Pulmonary artery endothelial cell (primary cell): ENCODE measurements around the gene SCML2. TPM values are rescaled to one million over a fixed set of nuclear protein-coding genes. Genes with fewer than 3 reads are reported as not detected.
"Not testable (repeated sequence)": the region's sequence is repeated elsewhere in the genome, so short reads cannot be mapped to it uniquely, and the experiment has no call there.

Source experiments
- DNase-seq: peaks from one replicate; pipeline ENCODE4 v3.0.0-alpha.2; 2011; ENCODE audit warnings: low read depth, low spot score
- total RNA-seq: library from RNA; depleted of rRNA; stranded (reverse); fragments of >200 nt; gene quantifications from 2 replicates; pipeline ENCODE4 v1.2.3, GENCODE V29; 2014

The SCML2 gene
- 1.6 and 2.6 TPM in 2 replicates for total RNA-seq

DNA sequence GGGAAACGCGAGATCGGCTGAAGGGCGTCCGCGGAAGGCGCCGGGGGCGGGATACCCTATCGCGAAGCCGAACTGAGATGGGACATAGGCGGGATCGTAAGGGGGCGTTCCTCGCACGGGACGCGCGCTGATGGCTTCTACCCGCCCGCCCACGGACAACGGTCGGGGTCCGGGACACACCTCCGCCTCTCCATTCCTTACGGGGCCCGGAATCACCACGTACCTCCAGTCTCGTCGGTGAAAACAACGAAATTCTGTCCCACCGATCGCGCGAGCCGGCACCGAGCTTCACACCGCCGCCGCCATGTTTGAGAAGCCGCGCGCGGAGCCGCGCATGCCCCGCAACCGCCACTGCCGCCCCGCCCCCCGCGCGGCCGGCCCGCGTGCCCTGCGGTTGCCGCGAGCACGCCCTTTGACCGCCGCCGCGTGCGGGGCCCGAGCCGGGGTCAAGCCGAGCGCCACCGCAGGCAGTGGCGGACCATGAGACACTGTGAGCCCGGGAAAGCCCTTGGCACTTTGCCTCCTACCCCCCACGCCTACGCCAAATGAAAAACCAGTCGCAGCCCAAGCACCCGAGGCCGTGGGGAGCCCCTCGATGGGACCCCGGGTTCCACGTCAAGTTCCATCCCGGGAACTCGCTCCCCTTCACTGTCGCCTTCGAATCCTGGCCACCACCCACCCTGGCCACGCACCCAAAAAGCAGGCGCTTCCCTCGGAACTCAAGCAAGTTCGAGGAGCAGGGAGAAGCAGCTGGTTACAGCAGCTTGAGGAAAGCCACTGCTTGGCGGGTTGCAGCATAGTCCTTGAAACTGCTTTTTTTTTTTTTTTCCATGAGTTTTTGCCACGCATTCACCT is at the start of gene SCML2:
Gene SCML2, minus strand, starts transcription at position 320 of the 855 bp plus-strand sequence. CDS start 20,617 bp downstream, outside the sequence.
- no peak for DNase-seq

- no peak for DNase-seq
Measured at GRCh38 chrX:18401848-18402213, 47.3 kb upstream of the SCML2 start.

DNA sequence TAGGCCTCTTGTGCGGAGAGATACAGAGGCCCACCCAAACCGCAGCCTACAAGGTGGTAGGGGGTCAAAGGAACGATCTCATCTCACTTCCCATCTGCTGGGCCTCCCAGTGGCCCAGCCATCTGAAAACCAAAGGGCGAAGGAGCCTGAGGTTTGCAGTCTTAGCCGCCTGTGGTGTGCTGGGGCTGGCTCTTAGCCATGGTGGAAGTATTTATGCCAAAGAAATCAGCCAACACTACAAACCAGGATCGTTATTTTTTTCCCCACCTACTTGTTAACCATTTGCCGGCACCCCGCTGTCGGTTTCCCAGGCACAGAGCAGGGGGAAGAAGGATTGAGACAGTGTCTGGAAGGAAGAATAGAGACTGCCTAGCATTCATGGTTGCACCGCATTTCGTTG is 40.0 kb upstream of the SCML2 start:
- DNase-seq, result no peak

DNA sequence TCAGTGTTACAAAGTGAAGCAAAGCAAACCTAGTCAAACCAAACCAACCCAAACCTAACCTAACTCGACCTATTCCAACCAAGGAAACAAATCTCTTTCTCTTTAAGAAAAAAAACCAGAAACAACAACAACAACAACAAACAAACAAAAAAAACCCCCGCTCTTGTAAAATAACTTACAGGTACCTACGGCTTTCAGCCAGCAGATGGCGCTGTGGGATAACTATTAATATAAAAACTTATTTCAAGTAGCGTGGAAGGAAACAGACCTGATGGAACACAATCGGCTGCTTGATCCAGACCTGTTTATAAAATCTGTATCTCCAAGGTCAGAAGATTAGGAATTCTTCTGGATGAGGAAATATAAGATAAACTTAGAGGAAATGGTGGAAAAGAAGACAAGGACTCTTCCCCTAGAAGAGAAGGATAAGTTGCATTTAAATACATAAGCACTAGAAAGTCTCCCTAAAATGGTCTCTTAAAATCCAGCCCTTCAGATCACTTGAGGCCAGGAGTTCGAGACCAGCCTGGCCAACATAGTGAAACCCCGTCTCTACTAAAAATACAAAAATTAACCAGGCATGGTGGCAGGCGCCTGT is 36.6 kb upstream of the SCML2 start:
- DNase-seq, result peak; percentile 10

- no peak for DNase-seq
Measured at GRCh38 chrX:18389966-18390365, 35.5 kb upstream of the SCML2 start.

DNA sequence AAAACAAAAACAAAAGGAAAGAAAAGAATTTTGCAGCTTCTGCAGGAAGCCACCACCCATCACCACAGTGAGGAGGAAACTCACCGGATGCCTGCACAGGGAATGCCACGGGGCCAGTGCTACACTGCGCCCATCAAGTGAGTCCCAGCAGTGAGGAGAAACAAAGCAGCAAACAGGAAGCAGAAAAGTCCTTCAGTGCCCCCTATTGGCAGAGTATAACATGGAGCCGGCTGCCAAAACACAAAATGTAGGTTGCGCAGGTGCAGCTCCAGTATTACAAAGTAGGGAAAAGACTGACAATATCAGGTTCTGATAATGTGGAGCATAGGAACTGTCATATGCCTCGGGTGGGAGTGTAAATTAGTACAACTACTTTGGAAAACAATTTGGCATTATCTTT is 23.3 kb upstream of the SCML2 start:
- peak; percentile 5 for DNase-seq

DNA sequence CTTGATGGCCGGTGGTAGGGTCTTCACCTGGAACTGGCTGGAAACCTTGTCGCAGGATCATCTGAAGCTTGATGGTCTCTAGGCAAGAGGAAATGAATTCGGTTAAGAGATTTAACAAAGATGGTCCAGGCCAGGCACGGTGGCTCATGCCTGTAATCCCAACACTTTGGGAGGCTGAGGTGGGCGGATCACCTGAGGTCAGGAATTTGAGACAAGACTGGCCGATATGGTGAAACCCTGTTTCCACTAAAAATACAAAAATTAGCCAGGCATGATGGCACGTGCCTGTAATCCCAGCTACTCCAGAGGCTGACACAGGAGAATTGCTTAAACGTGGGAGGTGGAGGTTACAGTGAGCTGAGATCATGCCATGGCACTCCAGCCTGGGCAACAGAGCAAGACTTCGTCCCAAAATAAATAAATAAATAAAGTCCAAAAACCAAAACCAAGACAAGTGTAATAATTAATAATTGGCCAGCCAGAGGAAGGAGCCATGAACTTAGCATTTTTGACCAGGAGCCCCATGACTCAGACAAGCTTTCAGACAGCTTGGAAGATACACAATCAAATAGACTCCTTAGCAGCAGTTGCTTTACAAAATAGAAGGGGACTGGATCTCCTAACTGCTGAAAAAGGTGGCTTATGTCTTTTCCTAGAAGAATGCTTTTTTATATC is 20.8 kb upstream of the SCML2 start:
- not testable (repeated sequence) for DNase-seq

GRCh38 chrX:18369096-18369495 is 14.6 kb upstream of the SCML2 start:
- DNase-seq, result not testable (repeated sequence)

DNA sequence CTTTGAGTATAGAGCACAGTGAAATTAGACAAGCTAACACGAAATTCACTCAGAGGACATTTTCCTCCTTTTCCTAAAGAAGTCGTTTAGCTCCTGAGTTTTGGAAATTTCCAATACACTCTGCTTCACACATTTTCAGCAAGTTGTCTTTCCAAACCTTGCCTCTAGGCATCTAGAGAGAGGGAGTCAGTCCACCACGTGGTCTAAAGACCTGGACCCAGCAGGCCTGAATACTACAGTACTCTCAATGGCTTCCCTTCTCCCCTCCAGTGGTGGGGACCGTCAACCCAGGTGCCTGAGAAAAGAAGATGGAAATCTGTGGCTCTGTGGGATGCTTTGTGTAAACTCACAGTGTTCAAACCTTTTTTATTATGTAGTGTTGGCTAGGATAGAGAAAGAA is 13.9 kb upstream of the SCML2 start:
- no peak for DNase-seq

DNA sequence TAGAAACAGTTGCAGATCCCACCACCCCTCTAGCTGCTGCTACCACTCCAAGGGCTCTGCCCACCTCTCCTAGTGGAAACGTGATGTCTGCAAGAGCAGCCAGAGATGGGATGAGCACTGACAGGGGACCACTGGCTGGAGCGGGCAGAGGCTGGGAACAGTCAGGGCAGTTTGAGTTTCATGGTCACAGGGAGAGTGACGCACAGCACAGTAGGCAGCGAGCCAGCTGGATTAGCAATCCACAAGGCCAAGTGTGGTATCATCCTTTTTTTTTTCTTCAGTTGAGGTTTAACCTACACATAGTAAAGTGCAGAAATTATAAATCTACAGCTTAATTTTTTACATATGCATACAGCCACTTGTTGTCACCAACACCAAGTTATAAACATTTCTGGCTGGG is 6.4 kb upstream of the SCML2 start:
- no peak for DNase-seq

DNA sequence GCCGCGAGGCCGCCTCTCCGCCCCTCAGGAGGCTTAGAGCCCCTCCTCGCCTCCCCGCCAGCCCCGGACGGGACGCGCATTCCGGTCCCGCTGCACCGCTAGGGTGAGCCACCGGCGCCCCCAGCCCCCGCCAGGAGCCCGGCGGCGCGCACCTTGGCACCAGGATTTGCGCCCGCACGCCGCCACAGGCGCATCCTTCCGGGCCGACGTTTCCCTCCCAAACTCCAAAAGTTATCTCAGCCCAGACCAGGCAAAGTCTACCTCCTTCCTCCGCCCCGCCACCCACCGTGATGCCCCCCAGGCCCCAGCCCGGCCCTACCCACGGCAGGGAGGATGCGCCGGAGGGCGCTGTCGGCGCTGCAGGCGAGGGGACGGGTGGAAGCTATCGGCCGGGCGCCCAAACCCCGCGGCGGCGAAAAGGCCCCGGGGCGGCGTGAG is 538 bp downstream of the SCML2 start:
- DNase-seq, result no peak

DNA sequence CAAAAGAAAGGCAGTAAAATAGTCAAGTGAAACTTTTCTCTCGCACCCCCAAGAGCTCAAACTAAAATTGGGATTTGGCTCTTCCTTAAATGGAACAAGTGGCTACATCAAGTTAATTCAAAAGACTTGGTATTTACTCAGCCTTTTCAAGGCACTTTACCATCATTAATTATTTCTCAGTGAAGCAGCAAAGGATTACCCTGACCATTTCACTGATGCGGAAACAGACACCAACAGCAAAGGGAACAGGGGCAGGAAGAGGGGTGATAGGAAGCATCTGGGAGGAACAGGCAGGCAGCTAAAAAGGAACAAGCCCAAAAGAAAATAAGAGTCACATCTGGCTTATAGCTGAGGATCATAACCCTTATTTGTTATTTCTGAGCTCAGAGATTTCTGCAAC is 2.7 kb downstream of the SCML2 start:
- no peak for DNase-seq

DNA sequence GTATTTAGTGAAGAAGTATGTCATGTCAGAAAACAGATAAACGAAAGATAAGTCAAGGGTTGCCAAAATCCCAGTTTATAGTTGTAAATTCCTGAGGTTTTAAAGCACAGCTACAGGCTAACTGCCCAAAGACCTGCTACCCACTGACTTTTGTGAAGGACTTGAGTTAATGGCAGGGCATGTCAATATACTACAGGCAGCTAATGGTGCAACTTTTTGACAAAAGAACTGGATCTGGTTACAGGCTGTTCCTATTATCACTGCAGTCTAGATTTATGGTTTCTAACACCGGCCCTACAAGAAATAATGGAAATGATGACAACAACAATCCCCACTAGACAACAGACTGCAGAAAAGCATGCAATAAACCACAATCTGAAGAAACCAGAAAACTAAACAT is 6.4 kb downstream of the SCML2 start:
- no peak for DNase-seq

DNA sequence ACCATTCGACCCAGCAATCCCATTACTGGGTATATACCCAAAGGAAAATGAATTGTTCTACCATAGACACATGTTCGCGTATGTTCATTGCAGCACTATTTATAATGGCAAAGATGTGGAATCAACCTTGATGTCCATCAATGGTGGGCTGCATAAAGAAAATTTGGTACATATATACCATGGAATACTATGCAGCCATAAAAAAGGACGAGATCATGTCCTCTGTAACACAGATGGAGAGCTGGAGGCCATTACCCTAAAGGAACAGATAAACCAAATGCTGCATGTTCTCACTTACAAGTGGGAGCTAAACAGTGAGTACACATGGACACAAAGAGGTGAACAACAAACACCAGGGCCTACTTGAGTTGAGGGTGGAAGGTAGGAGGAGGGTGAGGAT is 45.1 kb downstream of the SCML2 start:
- no peak for DNase-seq

GRCh38 chrX:18297251-18297650 is 57.2 kb downstream of the SCML2 start:
- no peak for DNase-seq

DNA sequence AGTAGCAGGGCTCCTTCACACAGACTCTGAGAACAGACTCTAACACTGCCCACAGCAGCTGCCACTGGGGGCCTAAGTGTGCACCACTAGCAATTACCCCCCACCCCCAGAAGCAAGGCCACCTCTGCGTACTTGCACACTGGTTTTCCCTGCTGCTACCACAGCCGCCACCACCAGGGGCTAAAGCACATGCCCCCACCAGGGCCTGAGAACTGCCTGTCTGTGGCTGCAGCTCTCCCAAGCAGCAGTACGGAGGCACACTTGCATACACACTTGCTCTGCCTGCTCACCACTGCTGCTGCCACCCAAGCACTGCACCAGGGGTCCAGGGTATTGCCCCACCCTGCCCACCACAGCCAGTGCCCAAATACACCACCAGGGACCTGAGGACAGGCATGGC is 59.6 kb downstream of the SCML2 start:
- DNase-seq, result no peak

- no peak for DNase-seq
Measured at GRCh38 chrX:18291006-18291545, 63.4 kb downstream of the SCML2 start.

DNA sequence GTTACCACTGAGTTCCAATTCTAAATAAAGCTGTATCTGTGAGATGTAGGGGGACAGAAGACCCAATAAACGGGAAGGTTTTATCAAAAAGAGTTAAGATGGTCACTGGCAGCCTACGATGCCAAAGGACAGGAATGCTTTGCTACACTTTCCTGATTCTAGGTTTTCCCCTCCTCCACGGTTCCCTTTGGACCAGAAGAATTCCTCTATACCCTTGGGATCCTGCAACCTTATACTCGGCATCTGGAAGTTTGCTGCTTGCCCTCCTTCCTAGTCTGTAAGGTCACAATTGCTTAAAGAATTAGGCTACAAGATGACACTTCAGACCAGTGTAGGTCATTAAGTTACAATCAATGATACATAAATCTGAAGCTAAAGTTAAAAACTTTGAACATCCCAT is 64.3 kb downstream of the SCML2 start:
- DNase-seq, result no peak

GRCh38 chrX:18288716-18289115 is 65.8 kb downstream of the SCML2 start:
- DNase-seq, result no peak

- no peak for DNase-seq
Measured at GRCh38 chrX:18286322-18286831, 68.1 kb downstream of the SCML2 start.

DNA sequence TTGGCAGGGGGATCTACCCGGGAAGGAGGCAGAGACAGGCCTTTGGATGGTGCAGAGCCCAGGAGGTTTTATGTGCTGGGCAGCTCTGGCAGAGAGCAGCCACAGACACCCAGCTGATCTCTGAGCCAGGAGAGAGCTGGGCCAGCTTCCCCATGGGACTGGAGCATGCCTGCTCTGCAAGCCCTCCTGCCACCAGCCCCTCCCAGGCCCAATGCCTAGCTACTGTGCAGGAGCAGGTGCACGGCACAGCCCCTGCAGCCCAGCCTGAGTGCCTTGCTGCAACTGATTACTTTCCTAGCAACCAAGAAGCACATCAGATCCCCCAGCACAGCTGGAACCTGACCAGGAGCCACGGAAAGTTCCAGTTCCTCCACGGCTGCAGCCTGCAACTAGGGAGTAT is 76.0 kb downstream of the SCML2 start:
- no peak for DNase-seq

GRCh38 chrX:18272222-18272621 is 82.3 kb downstream of the SCML2 start:
- no peak for DNase-seq
